Adrenal gland (tissue), 12 donors: Measurements from ENCODE around the gene ALG14. TPM values are rescaled to one million over a fixed set of nuclear protein-coding genes. Genes with fewer than 3 reads are reported as not detected.
"Not testable (repeated sequence)": the region's sequence is repeated elsewhere in the genome, so short reads cannot be mapped to it uniquely, and the experiment has no call there.

Source experiments
- DNase-seq, 7 donors: peaks; one replicate each; pipeline ENCODE4 v3.0.0-alpha.2; 2019 to 2020
- H3K27ac ChIP-seq, 5 donors: fragments of 200-600 bp; sonication (generic) in 4 of 5; 1 replicate in 3 of 5; 2 replicates in 2 of 5; pipeline versions ENCODE4 v1.5.1 to v1.8.0; 2016 to 2020; ENCODE audit warnings: mild to moderate bottlenecking in 1 of 5
- H3K27me3 ChIP-seq: fragments of 200-600 bp; 2 replicates; pipeline ENCODE4 v1.8.0; 2021
- H3K36me3 ChIP-seq, 2 donors: fragments of 200-600 bp; replicated peaks in 1 of 2; 1 replicate in 1 of 2; 2 replicates in 1 of 2; pipeline versions ENCODE4 v1.5.1 to v1.8.0; 2018 to 2022
- H3K4me1 ChIP-seq, 2 donors: fragments of 200-600 bp; replicated peaks in 1 of 2; 1 replicate in 1 of 2; 2 replicates in 1 of 2; pipeline versions ENCODE4 v1.5.1 to v1.8.0; 2018 to 2021
- H3K4me3 ChIP-seq, 4 donors: fragments of 200-600 bp; sonication (generic) in 3 of 4; one replicate each; pipeline ENCODE4 v1.5.1; 2016 to 2018
- H3K9me3 ChIP-seq, 3 donors: fragments of 200-600 bp; sonication (generic) in 1 of 3; replicated peaks in 1 of 3; 1 replicate in 2 of 3; 2 replicates in 1 of 3; pipeline versions ENCODE4 v1.5.1 to v1.8.0; 2016 to 2021
- CTCF ChIP-seq, 6 experiments: fragments of 450-650 bp in 4 of 6; fragments of 200-600 bp in 2 of 6; sonication (generic) in 1 of 6; IDR thresholded peaks; 1 replicate in 5 of 6; 2 replicates in 1 of 6; pipeline versions ENCODE4 v1.5.1 to v1.8.0; 2016 to 2021; ENCODE audit warnings: antibody characterized with exemption in 6 of 6, mild to moderate bottlenecking in 2 of 6, moderate library complexity in 1 of 6
- POLR2A ChIP-seq, 2 donors: fragments of 450-650 bp; IDR thresholded peaks; one replicate each; pipeline ENCODE4 v1.6.1; 2017; ENCODE audit warnings: antibody characterized with exemption in 2 of 2, mild to moderate bottlenecking in 2 of 2, moderate library complexity in 1 of 2
- WGBS, 4 donors: extraction: QIAGEN DNeasy Blood & Tissue Kit in 2 of 4; methylation state at CpG; one replicate each; pipeline versions ENCODE4 v1.1.5 to v1.1.7; 2013 to 2017; 5-methylcytosine and 5-hydroxymethylcytosine counted together
- intact Hi-C, 2 donors: fragments of 100-400 bp; cut with DNase I; formaldehyde crosslinking; loops; one replicate each; pipeline versions ENCODE4 v1.14.1 to v1.15.0; 2022 to 2023
- polyA plus RNA-seq, 3 donors: library from polyadenylated mRNA; stranded (reverse); fragments of 200-250 nt in 2 of 3; fragments of 350-450 nt in 1 of 3; fragmentation: Illumina TruSeq in 1 of 3; extraction: RNeasy Lipid Tissue Mini Kit (QIAGEN cat#74804) in 1 of 3; gene quantifications; one replicate each; pipeline ENCODE4 v1.2.3, GENCODE V29; 2013 to 2014
- total RNA-seq, 9 donors: library from RNA; depleted of rRNA in 4 of 9; stranded (reverse); fragments of >200 nt in 4 of 9; fragments of 120-200 nt in 1 of 9; fragmentation: NEBNext Ultra II Directional in 1 of 9; extraction: Animal tissue kit (Norgen Biotek cat#: 25700) in 1 of 9; gene quantifications; one replicate each; pipeline versions ENCODE4 v1.1.0 to v1.2.4, GENCODE V29; 2013 to 2023
- donor health status: healthy with polysubstance abuse.
- donor health status: Bipolar disorder and iron deficiency.
- donor health status: DM: yes; HTN: yes; CAD: no.
- donor health status: DM: no; HTN: no; CAD: no.
- donor health status: DM: no; HTN: no; CAD: no.
- donor health status: DM: yes; HTN: yes; CAD: no.

ALG14 gene
- total and polyA plus RNA-seq, 12 donors: 1.5 to 29.9 (median 14.3) TPM

GRCh38 chr1:95057351-95057750 is 15.4 kb downstream of the ALG14 start:
- peaks cover 0 to 12% of the 10 kb centered on the region in 2 donors for H3K4me1 ChIP-seq
- DNase-seq: no peak
- intact Hi-C loops: no loop called here
- no peaks in the 10 kb centered on the region for H3K9me3 ChIP-seq
- no peak for TF ChIP-seq POLR2A (IDR thresholded peaks at IDR 0.05)
- no peak for TF ChIP-seq CTCF (IDR thresholded peaks at IDR 0.05)
- no peaks in the 10 kb centered on the region for H3K27me3 ChIP-seq
- H3K4me3 ChIP-seq: no peak overlapping the region
- H3K27ac ChIP-seq: no peak overlapping the region
- 82 to 90% (median 89%) methylated on average over 6 of the region's 6 CpGs for WGBS, 4 donors
- H3K36me3 ChIP-seq: no peaks in the 10 kb centered on the region

DNA sequence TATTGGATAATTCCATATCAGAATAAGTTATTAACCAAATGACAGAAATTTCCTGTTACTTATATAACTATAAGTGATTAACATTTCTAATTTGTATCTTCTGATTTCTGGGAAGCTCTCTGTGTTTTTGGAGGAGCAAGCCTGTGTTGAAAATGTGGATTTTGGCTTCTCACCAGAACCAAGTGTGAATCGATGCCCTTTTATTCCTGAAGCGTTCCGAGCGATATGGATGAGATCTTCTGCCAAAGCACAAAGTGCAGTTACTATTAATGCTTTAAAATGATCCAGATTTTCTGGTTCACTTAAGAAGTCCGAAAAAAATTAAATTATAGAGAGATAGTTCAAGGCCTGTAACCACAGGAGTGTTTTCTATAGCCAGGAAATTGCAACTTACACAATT is 22.8 kb downstream of the ALG14 start:
- H3K36me3 ChIP-seq: no peaks in the 10 kb centered on the region
- H3K4me3 ChIP-seq: no peak overlapping the region
- no peak overlapping the region for H3K27ac ChIP-seq
- peaks cover 0 to 11% of the 10 kb centered on the region in 2 donors for H3K4me1 ChIP-seq
- no peaks in the 10 kb centered on the region for H3K27me3 ChIP-seq
- 40 to 76% (median 56%) methylated on average over 5 of the region's 5 CpGs for WGBS, 4 donors
- TF ChIP-seq POLR2A (IDR thresholded peaks at IDR 0.05): no peak
- TF ChIP-seq CTCF (IDR thresholded peaks at IDR 0.05): no peak
- intact Hi-C loops: no loop called here
- H3K9me3 ChIP-seq: no peaks in the 10 kb centered on the region
- no peak for DNase-seq

DNA sequence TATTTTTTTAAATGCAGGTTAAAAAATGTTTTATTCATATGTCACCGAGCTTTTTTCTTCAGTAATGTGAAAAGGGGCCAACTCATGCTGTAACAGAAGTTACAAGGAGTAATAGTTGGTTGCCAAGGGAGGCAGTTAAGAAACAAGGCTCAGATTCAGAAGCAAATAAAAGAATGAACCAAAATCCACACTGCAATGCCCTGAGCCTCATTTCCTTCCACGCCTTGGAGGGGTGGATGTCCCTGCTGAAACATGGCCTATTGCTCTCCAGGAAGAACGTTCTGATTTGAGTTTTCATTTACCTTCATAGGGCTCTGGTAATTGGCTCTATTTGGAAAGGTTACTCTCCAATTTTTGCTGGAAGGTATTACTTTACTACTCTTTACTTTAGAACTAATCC is 24.4 kb downstream of the ALG14 start:
- intact Hi-C loops: no loop called here
- no peak overlapping the region for H3K4me3 ChIP-seq
- DNase-seq: no peak
- H3K9me3 ChIP-seq: no peaks in the 10 kb centered on the region
- H3K36me3 ChIP-seq: no peaks in the 10 kb centered on the region
- peaks cover 5 to 11% of the 10 kb centered on the region in 2 donors for H3K4me1 ChIP-seq
- WGBS, 4 donors: 81 to 88% (median 84%) methylated on average over 3 of the region's 3 CpGs
- no peaks in the 10 kb centered on the region for H3K27me3 ChIP-seq
- no peak overlapping the region for H3K27ac ChIP-seq
- TF ChIP-seq CTCF (IDR thresholded peaks at IDR 0.05) (no peak), POLR2A (IDR thresholded peaks at IDR 0.05) (no peak)

GRCh38 chr1:95047624-95048023 is 25.1 kb downstream of the ALG14 start:
- DNase-seq, H3K36me3 ChIP-seq, H3K27me3 ChIP-seq, H3K4me3 ChIP-seq, H3K27ac ChIP-seq, H3K9me3 ChIP-seq, intact Hi-C loops: not testable (repeated sequence)
- WGBS, 4 donors: 83 to 99% (median 90%) methylated on average over 3 of the region's 3 CpGs
- H3K4me1 ChIP-seq: peaks cover 8 to 16% of the 10 kb centered on the region in 2 donors

DNA sequence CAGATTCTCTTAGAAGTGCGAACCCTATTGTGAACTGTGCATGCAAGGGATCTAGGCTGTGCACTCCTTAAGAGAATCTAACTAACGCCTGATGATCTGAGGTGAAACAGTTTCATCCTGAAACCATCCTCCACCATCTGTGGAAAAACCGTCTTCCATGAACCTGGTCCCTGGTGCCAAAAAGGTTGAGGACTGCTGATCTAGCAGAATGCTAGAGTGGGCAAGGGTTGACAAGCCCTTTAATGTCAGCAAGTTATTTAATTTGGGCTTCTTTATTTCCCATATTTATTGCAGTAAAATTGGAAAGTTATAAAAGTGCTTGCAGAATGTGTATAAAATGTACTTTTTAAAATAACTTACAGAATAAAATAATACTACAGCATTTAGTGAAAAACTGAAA is 26.4 kb downstream of the ALG14 start:
- WGBS, 4 donors: 90 to 100% (median 94%) methylated on average over 3 of the region's 3 CpGs
- Histone ChIP-seq H3K9me3 (no peaks in the 10 kb centered on the region), H3K27ac (no peak overlapping the region), H3K4me3 (no peak overlapping the region), H3K4me1 (peaks cover 8 to 26% of the 10 kb centered on the region in 2 donors), H3K27me3 (no peaks in the 10 kb centered on the region), H3K36me3 (no peaks in the 10 kb centered on the region)
- DNase-seq: no peak
- TF ChIP-seq CTCF (IDR thresholded peaks at IDR 0.05): no peak
- TF ChIP-seq POLR2A (IDR thresholded peaks at IDR 0.05): no peak
- intact Hi-C loops: no loop called here
